Mesothelial cell of epicardium (in vitro differentiated cells): ENCODE results near the gene SPP1. TPM values are rescaled to one million over a fixed set of nuclear protein-coding genes. Genes with fewer than 3 reads are reported as not detected.

Source experiments
- DNase-seq, 2 experiments: peaks; one replicate each; pipeline ENCODE4 v3.0.0; 2021; ENCODE audit warnings: low spot score in 2 of 2; ENCODE audit not compliant: unreplicated experiment in 2 of 2
- H3K27ac Mint-ChIP-seq: 2 replicates; pipeline ENCODE4 v1.8.0; 2021; ENCODE audit warnings: mixed read lengths
- H3K27me3 Mint-ChIP-seq: 2 replicates; pipeline ENCODE4 v1.8.0; 2021; ENCODE audit warnings: low read depth, mixed read lengths
- H3K36me3 Mint-ChIP-seq: 2 replicates; pipeline ENCODE4 v1.8.0; 2021; ENCODE audit warnings: mixed read lengths
- H3K4me1 Mint-ChIP-seq: 2 replicates; pipeline ENCODE4 v1.8.0; 2021; ENCODE audit warnings: mixed read lengths
- H3K4me3 Mint-ChIP-seq: 2 replicates; pipeline ENCODE4 v1.8.0; 2021; ENCODE audit warnings: mild to moderate bottlenecking, moderate library complexity, mixed read lengths
- H3K9me3 Mint-ChIP-seq: 2 replicates; pipeline ENCODE4 v1.8.0; 2021; ENCODE audit warnings: mixed read lengths
- CTCF ChIP-seq: fragments of 200-600 bp; sonication (generic); IDR thresholded peaks from one replicate; pipeline ENCODE4 v1.5.0; 2021; ENCODE audit warnings: antibody characterized with exemption; ENCODE audit not compliant: unreplicated experiment
- total RNA-seq: library from RNA; stranded (reverse); gene quantifications from 3 replicates; pipeline ENCODE4 v1.2.1, GENCODE V29; 2021

The SPP1 gene
- total RNA-seq, 1 donor from 2014 or later: 30.3 TPM

- Mint-ChIP-seq H3K4me1 (peaks cover 21% of the 10 kb centered on the region), H3K36me3 (peaks cover 51% of the 10 kb centered on the region), H3K9me3 (peaks cover 10% of the 10 kb centered on the region), H3K4me3 (no peak overlapping the region), H3K27ac (no peak overlapping the region), H3K27me3 (no peaks in the 10 kb centered on the region)
- no peak for DNase-seq
- no peak for TF ChIP-seq CTCF
Measured at GRCh38 chr4:88029556-88029955, 54.0 kb downstream of the SPP1 start.

- Mint-ChIP-seq H3K9me3 (peaks cover 8% of the 10 kb centered on the region), H3K27me3 (no peaks in the 10 kb centered on the region), H3K36me3 (peaks cover 49% of the 10 kb centered on the region), H3K4me3 (no peak overlapping the region), H3K4me1 (peaks cover 21% of the 10 kb centered on the region), H3K27ac (no peak overlapping the region)
- no peak for TF ChIP-seq CTCF
- no peak for DNase-seq
Measured at GRCh38 chr4:88030565-88031310, 55.2 kb downstream of the SPP1 start.

Other genes starting within 250 kb of the SPP1 start
- not detected in 3 replicates for gene IBSP, start 176.2 kb upstream of the SPP1 start, total RNA-seq
- not detected in 3 replicates for gene MEPE, start 142.7 kb upstream of the SPP1 start, total RNA-seq
- gene PKD2, start 31.9 kb downstream of the SPP1 start, total RNA-seq: 63.3 to 65.7 TPM (median 65.5 TPM) in 3 replicates
- 0.82 to 0.92 TPM (median 0.86 TPM) in 3 replicates for gene ABCG2, start 182.9 kb downstream of the SPP1 start, total RNA-seq